Measurements from ENCODE around the gene COPZ1. TPM values are rescaled to one million over a fixed set of nuclear protein-coding genes. Genes with fewer than 3 reads are reported as not detected.

COPZ1 gene
- total and polyA plus RNA-seq, 9 of the 15 experiments (the other 6 are each of a cell fraction or from before 2014, with no cell fraction given), result 137 to 487 (median 233) TPM

GRCh38 chr12:54358945-54359761, 34.2 kb downstream of the COPZ1 start (continued):
- TF ChIP-seq TAF7 (tag; IDR thresholded peaks at IDR 0.05), result peak; percentile 66; the same call in 1 of the 2 replicates
- TF ChIP-seq BRD9 (IDR thresholded peaks at IDR 0.05; ENCODE audit: low read depth, partially characterized antibody), result peak; percentile 76
- TF ChIP-seq, protein P1, sequence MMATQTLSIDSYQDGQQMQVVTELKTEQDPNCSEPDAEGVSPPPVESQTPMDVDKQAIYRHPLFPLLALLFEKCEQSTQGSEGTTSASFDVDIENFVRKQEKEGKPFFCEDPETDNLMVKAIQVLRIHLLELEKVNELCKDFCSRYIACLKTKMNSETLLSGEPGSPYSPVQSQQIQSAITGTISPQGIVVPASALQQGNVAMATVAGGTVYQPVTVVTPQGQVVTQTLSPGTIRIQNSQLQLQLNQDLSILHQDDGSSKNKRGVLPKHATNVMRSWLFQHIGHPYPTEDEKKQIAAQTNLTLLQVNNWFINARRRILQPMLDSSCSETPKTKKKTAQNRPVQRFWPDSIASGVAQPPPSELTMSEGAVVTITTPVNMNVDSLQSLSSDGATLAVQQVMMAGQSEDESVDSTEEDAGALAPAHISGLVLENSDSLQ (IDR thresholded peaks at IDR 0.05), result peak; percentile 99
- TF ChIP-seq BACH1 (tag; IDR thresholded peaks at IDR 0.05), result no peak; the same call in 1 of the 2 replicates
- TF ChIP-seq XRCC4 (IDR thresholded peaks at IDR 0.05; ENCODE audit: extremely low read depth, insufficient read depth, insufficient read length), result no peak
- no peak for TF ChIP-seq ZNF124 (CRISPR knock-in tag; IDR thresholded peaks at IDR 0.05)
- peak; percentile 91; the same call in 1 of the 2 replicates for TF ChIP-seq MGA (IDR thresholded peaks at IDR 0.05)
- TF ChIP-seq EZH2 (IDR thresholded peaks at IDR 0.05; ENCODE audit: borderline replicate concordance, low read depth, low read length), result no peak
- no peak; the same call in 1 of the 2 replicates for TF ChIP-seq THRB (CRISPR knock-in tag; conservative IDR thresholded peaks at IDR 0.05)
- 0 out of 2 replicates have a peak, but pooled peaks have one; percentile 32 for TF ChIP-seq CBFB (CRISPR knock-in tag; IDR thresholded peaks at IDR 0.05)
- TF ChIP-seq CBX1 (IDR thresholded peaks at IDR 0.05; ENCODE audit: low read depth), result no peak
- TF ChIP-seq, protein P2, sequence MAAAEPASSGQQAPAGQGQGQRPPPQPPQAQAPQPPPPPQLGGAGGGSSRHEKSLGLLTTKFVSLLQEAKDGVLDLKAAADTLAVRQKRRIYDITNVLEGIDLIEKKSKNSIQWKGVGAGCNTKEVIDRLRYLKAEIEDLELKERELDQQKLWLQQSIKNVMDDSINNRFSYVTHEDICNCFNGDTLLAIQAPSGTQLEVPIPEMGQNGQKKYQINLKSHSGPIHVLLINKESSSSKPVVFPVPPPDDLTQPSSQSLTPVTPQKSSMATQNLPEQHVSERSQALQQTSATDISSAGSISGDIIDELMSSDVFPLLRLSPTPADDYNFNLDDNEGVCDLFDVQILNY (CRISPR knock-in tag; IDR thresholded peaks at IDR 0.05), result no peak
